ENCODE measurements around the gene GSTM3. TPM values are rescaled to one million over a fixed set of nuclear protein-coding genes. Genes with fewer than 3 reads are reported as not detected.

The GSTM3 gene
- total RNA-seq, 2 experiments from 2014 or later: 14.8 to 15.4 TPM

DNA sequence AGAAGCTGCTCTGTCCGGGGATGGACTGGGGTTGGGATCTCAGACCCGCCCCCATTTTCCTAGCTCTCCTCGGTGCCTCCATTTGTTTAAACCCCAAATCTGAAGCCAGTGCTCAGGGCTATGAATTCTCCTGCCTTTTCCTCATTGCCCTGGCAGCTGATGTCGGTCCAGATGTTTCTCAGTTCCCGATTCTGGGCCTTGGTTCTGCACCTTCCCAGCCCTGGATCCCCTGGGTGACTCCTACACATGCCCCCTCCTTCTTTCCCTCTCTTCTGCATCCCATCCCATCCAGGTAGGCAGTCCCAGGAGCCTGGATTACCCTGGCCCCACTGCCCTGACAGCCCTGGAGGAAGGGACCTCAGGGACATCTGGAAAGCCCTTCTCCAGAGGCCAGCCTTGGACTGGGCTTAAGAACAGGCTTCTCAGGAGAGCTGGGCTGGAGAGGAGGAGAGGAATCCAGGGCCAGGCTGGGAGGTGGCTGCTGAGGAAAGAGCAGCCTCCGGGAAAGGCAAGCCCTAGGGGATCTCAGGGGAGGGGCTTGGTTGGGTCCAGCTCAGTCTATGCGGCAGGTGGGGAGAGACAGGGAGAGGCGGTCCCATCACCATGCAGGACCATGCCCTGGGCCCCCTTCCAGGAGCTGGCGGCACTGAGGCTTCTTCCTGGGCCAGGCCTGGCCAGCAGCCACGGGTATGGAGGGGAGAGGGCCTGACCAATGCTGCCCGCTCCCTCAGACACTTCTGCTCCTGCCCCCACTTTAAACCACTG lies 29.7 kb upstream of the GSTM3 start:
- no peak overlapping the region for H3K27ac Mint-ChIP-seq
- CTCF ChIA-PET: interaction anchor here (1.0 kb wide), 1 partner anchor 224 kb away, joined by 3 read pairs; no protein-coding TSS in a partner anchor

DNA sequence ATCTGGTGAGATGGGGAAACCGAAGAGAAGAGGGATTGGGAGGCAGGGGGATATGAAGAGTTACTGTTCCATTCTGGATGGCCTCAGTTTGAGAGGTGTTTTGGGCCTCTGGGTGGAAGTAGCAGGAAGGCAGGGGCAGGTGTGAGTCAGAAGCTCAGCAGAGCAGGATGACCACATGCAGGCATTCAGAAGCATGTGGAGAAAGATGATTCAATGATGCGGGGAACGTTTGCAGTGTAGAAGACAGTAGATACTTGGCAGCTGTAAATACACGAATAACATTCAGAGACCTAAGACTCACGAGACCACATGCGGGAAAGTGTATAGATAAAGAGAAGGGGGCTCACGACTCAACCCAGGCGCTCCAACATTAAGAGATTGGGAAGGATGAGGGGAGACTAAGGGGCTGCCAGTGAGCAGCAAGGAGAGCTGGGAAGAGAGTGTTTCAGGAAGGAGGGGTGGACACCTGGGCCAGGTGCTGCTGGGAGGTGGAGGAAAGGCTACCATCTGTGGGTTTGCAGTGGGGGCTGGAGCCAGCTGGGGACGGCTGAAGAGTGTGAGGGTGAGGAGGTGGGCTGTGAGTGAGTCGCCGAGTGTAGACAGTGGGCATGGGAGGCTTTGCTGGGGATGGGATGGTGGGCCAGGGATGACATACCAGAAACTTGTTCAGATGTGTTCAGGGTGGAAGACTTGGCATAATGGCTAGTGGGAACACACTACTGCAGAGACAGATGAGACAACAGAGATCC lies 28.7 kb upstream of the GSTM3 start:
- Mint-ChIP-seq H3K4me1 (ENCODE audit: low read depth) (peaks cover 6% of the 10 kb centered on the region), H3K36me3 (ENCODE audit: low read depth) (no peaks in the 10 kb centered on the region), H3K27me3 (no peaks in the 10 kb centered on the region), H3K27ac (no peak overlapping the region), H3K4me3 (no peak overlapping the region), H3K9me3 (no peaks in the 10 kb centered on the region)
- H3K4me1 ChIP-seq (ENCODE audit: insufficient read depth, low read length): peaks cover 11% of the 10 kb centered on the region
- DNase-seq (no peak), ATAC-seq (ENCODE audit: poor library complexity) (no peak)
- no peaks in the 10 kb centered on the region for H3K27me3 ChIP-seq (ENCODE audit: control insufficient read depth in 1 of 2, insufficient read depth in 2 of 2, low read length in 2 of 2)
- no peaks in the 10 kb centered on the region for H3K9me3 ChIP-seq (ENCODE audit: control insufficient read depth in 1 of 2, insufficient read depth in 1 of 2, low read length in 2 of 2)
- CTCF ChIA-PET: no interaction called here
- no peaks in the 10 kb centered on the region for H3K36me3 ChIP-seq (ENCODE audit: insufficient read depth, low read length)
- H3K27ac ChIP-seq (ENCODE audit: low read depth in 1 of 2, low read length in 2 of 2): no peak overlapping the region
- no peak overlapping the region for H3K4me3 ChIP-seq (ENCODE audit: low read length)
- TF ChIP-seq CTCF (IDR thresholded peaks at IDR 0.05): no peak
- intact Hi-C loops (cut with DNase I, micrococcal nuclease): loop anchor here (5.0 kb wide), 2 partner anchors 77 to 127 kb away; no protein-coding TSS in a partner anchor
- POLR2A ChIA-PET: no interaction called here

More for the DNA sequence above, 29.7 kb upstream of the GSTM3 start:
- ATAC-seq (ENCODE audit: poor library complexity) (no peak), DNase-seq (no peak)
- intact Hi-C loops (cut with DNase I, micrococcal nuclease): loop anchor here (5.0 kb wide), 2 partner anchors 78 to 128 kb away; no protein-coding TSS in a partner anchor
- no peak overlapping the region for H3K4me3 Mint-ChIP-seq
- H3K27me3 ChIP-seq (ENCODE audit: control insufficient read depth in 1 of 2, insufficient read depth in 2 of 2, low read length in 2 of 2): no peaks in the 10 kb centered on the region
- H3K4me3 ChIP-seq (ENCODE audit: low read length): no peak overlapping the region
- no peaks in the 10 kb centered on the region for H3K36me3 ChIP-seq (ENCODE audit: insufficient read depth, low read length)
- peaks cover 11% of the 10 kb centered on the region for H3K4me1 ChIP-seq (ENCODE audit: insufficient read depth, low read length)
- H3K9me3 Mint-ChIP-seq: no peaks in the 10 kb centered on the region
- H3K27me3 Mint-ChIP-seq: no peaks in the 10 kb centered on the region
- H3K27ac ChIP-seq (ENCODE audit: low read depth in 1 of 2, low read length in 2 of 2): no peak overlapping the region
- H3K9me3 ChIP-seq (ENCODE audit: control insufficient read depth in 1 of 2, insufficient read depth in 1 of 2, low read length in 2 of 2): no peaks in the 10 kb centered on the region
- TF ChIP-seq CTCF (IDR thresholded peaks at IDR 0.05): no peak
- H3K4me1 Mint-ChIP-seq (ENCODE audit: low read depth): peaks cover 6% of the 10 kb centered on the region
- H3K36me3 Mint-ChIP-seq (ENCODE audit: low read depth): no peaks in the 10 kb centered on the region
- POLR2A ChIA-PET: no interaction called here

DNA sequence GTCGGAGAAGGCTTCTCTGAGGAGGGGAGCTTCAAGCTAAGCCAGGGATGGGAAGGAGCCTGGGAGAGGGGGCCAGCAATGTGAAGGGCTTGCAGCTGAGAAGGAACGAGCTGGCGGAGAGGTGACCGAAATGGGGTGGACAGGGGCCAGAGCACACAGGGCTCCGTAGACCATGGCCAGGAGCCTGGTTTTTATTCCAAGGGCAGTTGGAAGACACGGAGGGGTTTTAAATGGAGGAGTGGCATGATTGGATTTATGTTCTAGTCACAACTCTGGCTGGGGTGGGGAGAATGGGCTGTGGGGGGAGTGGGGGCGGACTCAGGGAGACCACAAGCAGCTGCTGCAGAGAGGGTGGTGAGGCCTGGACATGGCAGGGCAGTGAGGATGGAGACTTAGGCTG lies 28.0 kb upstream of the GSTM3 start:
- Mint-ChIP-seq H3K4me1 (ENCODE audit: low read depth) (peaks cover 4% of the 10 kb centered on the region), H3K27ac (no peak overlapping the region), H3K9me3 (no peaks in the 10 kb centered on the region), H3K4me3 (no peak overlapping the region), H3K36me3 (ENCODE audit: low read depth) (no peaks in the 10 kb centered on the region), H3K27me3 (no peaks in the 10 kb centered on the region)
- H3K4me3 ChIP-seq (ENCODE audit: low read length): no peak overlapping the region
- DNase-seq (no peak), ATAC-seq (ENCODE audit: poor library complexity) (no peak)
- H3K27me3 ChIP-seq (ENCODE audit: control insufficient read depth in 1 of 2, insufficient read depth in 2 of 2, low read length in 2 of 2): no peaks in the 10 kb centered on the region
- ChIA-PET POLR2A (no interaction called here), CTCF (no interaction called here)
- no peaks in the 10 kb centered on the region for H3K9me3 ChIP-seq (ENCODE audit: control insufficient read depth in 1 of 2, insufficient read depth in 1 of 2, low read length in 2 of 2)
- TF ChIP-seq CTCF (IDR thresholded peaks at IDR 0.05): no peak
- intact Hi-C loops (cut with DNase I, micrococcal nuclease): no loop called here
- no peak overlapping the region for H3K27ac ChIP-seq (ENCODE audit: low read depth in 1 of 2, low read length in 2 of 2)
- peaks cover 8% of the 10 kb centered on the region for H3K4me1 ChIP-seq (ENCODE audit: insufficient read depth, low read length)
- no peaks in the 10 kb centered on the region for H3K36me3 ChIP-seq (ENCODE audit: insufficient read depth, low read length)

Measured in CD4-positive, alpha-beta T cell (primary cell).